Ramos (cell line): ENCODE results near the gene ZFPM1.

Experiments
- in situ Hi-C: fragments of 300-500 bp; cut with MboI; formaldehyde crosslinking; loops from one replicate; pipeline ENCODE4 v1.14.3; 2022; ENCODE audit warnings: low sequenced_read_pairs; ENCODE audit not compliant: unreplicated experiment

ZFPM1 gene

GRCh38 chr16:88532434-88533241 lies 79.6 kb downstream of the ZFPM1 start:
- in situ Hi-C loops: no loop called here

- in situ Hi-C loops: no loop called here
Observed at GRCh38 chr16:88533381-88533917, 80.4 kb downstream of the ZFPM1 start.

DNA sequence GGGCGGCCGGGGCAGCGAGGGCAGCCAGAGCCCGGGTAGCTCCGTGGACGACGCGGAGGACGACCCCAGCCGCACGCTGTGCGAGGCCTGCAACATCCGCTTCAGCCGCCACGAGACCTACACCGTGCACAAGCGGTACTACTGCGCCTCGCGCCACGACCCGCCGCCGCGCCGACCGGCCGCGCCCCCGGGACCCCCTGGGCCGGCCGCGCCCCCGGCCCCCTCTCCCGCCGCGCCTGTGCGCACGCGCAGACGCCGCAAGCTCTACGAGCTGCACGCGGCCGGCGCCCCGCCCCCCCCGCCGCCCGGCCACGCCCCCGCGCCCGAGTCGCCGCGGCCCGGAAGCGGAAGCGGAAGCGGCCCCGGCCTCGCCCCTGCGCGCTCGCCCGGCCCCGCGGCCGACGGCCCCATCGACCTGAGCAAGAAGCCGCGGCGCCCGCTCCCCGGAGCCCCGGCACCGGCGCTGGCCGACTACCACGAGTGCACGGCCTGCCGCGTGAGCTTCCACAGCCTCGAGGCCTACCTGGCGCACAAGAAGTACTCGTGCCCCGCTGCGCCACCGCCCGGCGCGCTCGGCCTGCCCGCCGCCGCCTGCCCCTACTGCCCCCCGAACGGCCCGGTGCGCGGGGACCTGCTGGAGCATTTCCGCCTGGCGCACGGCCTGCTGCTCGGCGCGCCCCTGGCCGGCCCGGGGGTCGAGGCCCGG lies 81.0 kb downstream of the ZFPM1 start:
- in situ Hi-C loops: no loop called here

DNA sequence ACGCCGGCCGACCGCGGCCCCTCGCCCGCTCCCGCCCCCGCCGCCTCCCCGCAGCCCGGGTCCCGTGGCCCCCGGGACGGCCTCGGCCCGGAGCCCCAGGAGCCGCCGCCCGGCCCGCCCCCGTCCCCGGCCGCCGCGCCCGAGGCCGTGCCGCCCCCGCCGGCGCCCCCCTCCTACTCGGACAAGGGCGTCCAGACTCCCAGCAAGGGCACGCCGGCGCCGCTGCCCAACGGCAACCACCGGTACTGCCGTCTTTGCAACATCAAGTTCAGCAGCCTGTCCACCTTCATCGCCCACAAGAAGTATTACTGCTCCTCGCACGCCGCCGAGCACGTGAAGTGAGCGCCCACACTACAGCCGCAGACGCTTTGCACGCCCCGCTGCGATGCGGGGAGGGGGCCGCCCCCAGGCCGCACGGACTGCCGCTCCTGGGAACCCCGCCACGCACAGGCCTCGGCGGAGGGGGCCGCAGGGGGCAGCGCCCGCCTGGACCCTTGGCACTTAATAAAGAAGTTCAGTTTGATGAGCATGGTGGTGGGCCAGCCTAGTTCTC lies 81.6 kb downstream of the ZFPM1 start:
- in situ Hi-C loops: no loop called here

GRCh38 chr16:88535191-88535856 lies 82.2 kb downstream of the ZFPM1 start:
- in situ Hi-C loops: no loop called here

GRCh38 chr16:88535857-88536222 lies 82.8 kb downstream of the ZFPM1 start:
- in situ Hi-C loops: no loop called here

DNA sequence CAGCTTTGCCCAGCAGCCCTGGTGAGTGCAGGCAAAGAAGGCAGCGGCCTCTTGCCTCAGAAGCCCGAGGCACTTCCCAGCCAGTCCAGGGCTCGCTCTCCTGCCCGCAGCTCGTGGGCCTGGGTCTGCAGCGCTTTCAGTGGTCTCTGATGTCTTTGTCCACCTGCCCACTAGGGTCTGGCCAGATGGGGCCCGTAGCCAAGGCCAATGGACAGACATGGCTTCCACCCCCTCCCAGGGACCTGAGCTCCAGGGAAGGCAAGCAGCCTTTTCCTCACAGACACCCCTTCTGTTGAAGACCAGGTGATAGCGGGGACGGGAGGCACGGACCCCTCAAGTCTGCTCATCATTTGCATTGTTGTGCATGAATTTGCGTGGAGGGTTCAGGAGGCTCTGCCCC lies 83.4 kb downstream of the ZFPM1 start:
- in situ Hi-C loops: no loop called here

GRCh38 chr16:88536971-88537751 lies 84.1 kb downstream of the ZFPM1 start:
- in situ Hi-C loops: no loop called here

- in situ Hi-C loops: no loop called here
Observed at GRCh38 chr16:88537859-88538258, 84.8 kb downstream of the ZFPM1 start.

DNA sequence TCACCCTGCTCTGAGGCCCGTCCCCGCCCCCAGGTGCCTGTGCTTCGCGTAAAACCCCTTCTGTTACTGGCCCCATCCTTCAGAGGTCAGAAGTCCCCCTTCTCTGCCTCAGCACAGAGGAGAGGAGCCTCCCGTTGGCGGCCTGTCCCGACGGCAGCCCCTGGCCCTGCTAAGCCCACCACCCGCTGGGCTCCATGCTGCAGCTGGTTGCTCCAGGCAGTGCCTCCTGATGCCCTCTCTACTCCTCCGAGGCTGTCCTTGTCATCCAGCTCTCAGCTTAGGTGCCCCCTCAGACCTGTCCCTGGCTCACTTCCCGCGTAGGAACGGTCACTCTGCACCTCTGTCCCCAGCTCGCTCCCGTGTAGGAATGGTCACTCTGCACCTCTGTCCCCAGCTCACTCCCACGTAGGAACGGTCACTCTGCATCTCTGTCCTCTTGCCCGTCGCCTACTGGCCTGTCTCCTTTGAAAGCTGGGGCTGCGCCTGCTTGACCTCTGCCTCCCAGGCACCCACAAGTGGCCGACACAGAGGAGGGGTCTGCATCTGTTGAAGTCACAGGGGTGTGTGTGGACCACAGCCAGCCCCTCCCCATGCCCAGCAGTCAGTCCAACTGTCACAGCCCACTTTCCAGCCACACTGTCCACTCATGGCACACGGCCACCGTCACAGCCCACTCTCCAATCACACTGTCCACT lies 85.4 kb downstream of the ZFPM1 start:
- in situ Hi-C loops: no loop called here

- in situ Hi-C loops: no loop called here
Observed at GRCh38 chr16:88539261-88539651, 86.2 kb downstream of the ZFPM1 start.

DNA sequence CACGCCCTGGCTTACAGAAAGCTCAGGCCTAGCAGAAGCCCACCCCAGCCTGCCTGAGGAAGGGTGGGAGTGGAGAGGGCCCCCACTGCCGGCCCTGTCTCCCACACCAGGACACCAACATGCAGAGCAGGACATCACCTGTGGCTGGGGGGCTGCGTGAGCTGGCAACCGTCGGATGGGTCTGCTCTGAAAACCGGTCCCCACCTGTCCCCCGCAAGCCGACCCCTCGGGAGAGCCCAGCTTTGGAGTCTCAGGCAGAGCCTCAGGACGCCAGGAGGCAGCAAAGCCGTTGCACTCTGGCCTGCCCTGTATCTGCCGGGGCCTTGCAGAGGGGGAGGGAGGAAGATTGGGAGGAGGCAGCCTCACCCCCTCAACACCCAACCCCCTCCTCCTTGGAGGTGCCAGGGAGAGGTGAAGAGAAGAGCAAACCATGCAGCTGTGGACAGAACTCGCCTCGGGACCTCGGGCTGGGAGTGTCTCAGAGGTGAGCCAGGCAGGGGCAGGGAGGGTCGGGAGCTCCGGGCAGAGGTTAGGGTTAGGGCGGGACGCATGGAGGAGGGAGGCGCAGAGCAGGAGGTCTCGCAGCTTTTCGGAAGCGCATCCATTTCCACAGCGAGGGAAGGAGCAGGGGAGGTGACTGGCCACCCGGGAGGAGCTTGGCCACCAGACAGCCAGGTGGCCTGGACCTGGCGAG lies 86.7 kb downstream of the ZFPM1 start:
- in situ Hi-C loops: no loop called here

DNA sequence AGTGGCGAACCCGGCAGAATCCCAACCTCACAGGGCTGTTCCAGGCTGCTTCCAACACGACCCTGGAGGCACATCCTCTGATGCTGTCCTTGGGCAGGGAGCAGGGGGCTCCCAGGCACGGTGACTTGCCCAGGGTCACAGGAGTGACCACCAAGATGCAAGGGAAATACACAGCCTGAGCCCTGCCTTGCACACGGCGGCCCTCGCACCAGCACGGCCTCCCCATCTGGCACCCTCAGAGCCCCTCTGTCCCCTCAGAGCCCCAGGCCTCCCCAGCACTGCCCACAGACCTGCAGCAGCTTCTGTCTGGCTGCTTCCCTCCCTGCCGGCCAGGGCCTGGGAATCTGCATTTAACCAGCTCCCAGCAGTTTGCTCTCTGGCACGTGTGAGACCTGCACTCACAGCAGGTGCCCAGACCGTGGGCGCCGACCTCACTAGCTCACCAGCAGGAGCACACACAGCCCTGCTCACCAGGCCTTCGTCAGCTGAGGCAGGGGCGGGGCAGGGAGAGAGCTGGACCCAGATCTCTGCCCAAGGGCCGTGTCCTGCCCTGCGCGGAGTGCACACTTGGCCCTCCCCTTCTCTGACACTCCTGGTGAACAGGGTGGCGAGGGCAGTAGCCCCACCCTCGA lies 87.4 kb downstream of the ZFPM1 start:
- in situ Hi-C loops: no loop called here

DNA sequence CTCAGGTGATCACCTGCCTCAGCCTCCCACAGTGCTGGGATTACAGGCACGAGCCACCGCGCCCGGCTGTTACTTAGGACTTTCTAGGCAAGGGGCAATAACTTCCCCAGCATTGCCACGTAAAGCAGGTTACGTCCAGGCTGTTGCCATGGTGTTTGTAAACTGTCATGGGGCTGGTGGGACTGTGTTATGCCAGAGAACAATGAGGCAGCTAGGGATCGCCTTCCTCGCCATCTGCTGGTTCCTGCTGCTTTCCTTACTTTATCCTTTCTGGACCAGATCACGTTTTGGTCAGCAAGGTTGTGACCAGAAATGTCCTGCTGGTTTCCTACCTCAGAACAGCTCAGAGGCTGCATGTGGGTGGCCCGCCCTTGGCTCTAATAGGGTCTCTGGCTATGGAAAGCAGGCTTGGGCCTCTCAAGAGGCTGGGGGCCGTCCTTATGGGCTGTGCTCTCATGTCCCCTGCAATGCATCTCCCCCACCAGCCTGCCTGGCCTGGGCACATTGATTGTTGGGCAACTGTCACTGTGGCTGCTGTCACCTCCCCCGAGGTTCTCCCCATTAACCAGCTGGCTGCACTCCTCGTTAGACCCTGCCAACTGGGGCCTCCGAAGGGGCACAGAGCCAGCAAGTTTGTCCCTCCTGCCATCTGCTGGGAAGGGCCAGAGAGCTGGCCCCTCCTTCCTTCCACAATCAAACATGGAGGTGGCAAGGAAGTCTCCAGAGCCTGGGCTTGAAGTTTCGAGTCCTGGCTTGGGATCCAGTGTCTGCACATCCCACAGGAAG lies 88.9 kb downstream of the ZFPM1 start:
- in situ Hi-C loops: no loop called here

DNA sequence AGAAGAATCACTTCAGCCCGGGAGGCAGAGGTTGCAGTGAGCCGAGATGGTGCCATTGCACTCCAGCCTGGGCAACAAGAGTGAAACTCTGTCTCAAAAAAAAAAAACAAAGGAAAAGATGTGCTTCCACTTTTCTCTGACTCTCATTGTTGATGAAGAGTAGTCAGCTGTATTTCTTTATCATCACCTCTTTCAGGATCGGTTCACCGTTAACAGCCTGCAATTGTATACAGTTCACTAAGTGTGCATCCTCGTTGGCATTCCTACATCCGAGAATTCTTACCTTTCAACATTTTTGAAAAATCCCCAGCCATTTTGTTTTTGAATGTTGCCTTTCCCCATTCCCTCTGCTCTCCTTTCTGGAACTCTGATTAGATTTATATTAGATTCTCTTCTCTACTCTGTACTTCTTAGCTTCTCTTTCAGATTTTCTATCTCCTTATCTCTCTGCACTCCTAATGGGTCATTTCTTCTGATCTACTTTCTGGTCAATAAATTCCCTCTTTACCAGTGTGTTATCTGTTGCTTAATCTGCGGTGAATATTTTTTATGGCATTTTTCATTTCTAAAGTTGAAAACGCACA lies 90.2 kb downstream of the ZFPM1 start:
- in situ Hi-C loops: no loop called here

DNA sequence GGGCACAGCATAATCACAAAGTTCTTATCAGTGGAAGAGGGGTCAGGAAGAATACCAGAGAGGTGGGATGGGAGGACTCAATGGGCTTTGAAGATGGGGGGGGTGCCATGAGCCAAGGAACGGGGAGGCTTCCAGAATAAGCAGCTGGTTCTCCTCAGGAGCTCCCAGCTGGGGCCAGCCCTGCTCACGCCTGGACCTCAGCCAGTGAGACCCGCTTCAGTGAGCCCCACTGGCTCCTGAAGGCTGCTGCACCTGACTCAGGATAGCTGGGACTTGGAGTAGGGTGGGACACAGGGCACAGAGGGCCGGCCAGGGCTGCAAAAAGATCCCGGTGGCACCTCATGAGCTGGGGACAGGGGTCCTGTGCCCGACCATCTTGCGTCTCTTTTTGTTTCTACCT lies 92.7 kb downstream of the ZFPM1 start:
- in situ Hi-C loops: no loop called here

- in situ Hi-C loops: no loop called here
Observed at GRCh38 chr16:88548131-88548874, 95.2 kb downstream of the ZFPM1 start.
